GM23248 (cell line): Measurements from ENCODE around the gene VAMP2. TPM values are rescaled to one million over a fixed set of nuclear protein-coding genes. Genes with fewer than 3 reads are reported as not detected.

Experiments used
- DNase-seq: peaks from one replicate; pipeline ENCODE4 v3.0.0-alpha.2; 2015
- H2AFZ ChIP-seq: fragments of 200-600 bp; sonication (generic); 2 replicates; pipeline ENCODE4 v1.6.1; 2016; ENCODE audit warnings: antibody characterized with exemption
- H3F3A ChIP-seq: fragments of 200-600 bp; sonication (generic); 2 replicates; pipeline ENCODE4 v1.6.1; 2016; ENCODE audit warnings: mild to moderate bottlenecking, antibody characterized with exemption, mixed run types; ENCODE audit not compliant: insufficient read depth
- H3K27ac ChIP-seq: fragments of 200-600 bp; sonication (generic); 2 replicates; pipeline ENCODE4 v1.5.1; 2016; ENCODE audit warnings: mild to moderate bottlenecking
- H3K27me3 ChIP-seq: fragments of 200-600 bp; sonication (generic); replicated peaks from 2 replicates; pipeline ENCODE4 v1.6.1; 2016; ENCODE audit warnings: mild to moderate bottlenecking; ENCODE audit not compliant: insufficient read depth
- H3K36me3 ChIP-seq: fragments of 200-600 bp; sonication (generic); 2 replicates; pipeline ENCODE4 v1.6.1; 2016; ENCODE audit warnings: low read depth, mild to moderate bottlenecking
- H3K4me1 ChIP-seq: fragments of 200-600 bp; sonication (generic); 2 replicates; pipeline ENCODE4 v1.6.1; 2016; ENCODE audit warnings: mild to moderate bottlenecking; ENCODE audit not compliant: insufficient read depth
- H3K4me2 ChIP-seq: fragments of 200-600 bp; sonication (generic); one replicate; pipeline ENCODE4 v1.6.1; 2016; ENCODE audit warnings: mild to moderate bottlenecking; ENCODE audit not compliant: unreplicated experiment
- H3K4me3 ChIP-seq: fragments of 200-600 bp; sonication (generic); 2 replicates; pipeline ENCODE4 v1.5.1; 2016; ENCODE audit warnings: mild to moderate bottlenecking
- H3K79me2 ChIP-seq: fragments of 200-600 bp; sonication (generic); 2 replicates; pipeline ENCODE4 v1.6.1; 2016; ENCODE audit warnings: mild to moderate bottlenecking; ENCODE audit not compliant: insufficient read depth
- H3K9ac ChIP-seq: fragments of 200-600 bp; sonication (generic); 2 replicates; pipeline ENCODE4 v1.6.1; 2016; ENCODE audit warnings: mild to moderate bottlenecking
- H3K9me2 ChIP-seq: fragments of 200-600 bp; sonication (generic); 2 replicates; pipeline ENCODE4 v1.6.1; 2016; ENCODE audit warnings: mixed run types, mild to moderate bottlenecking, moderate library complexity; ENCODE audit not compliant: insufficient read depth
- H3K9me3 ChIP-seq: fragments of 200-600 bp; sonication (generic); one replicate; pipeline ENCODE4 v1.6.1; 2017; ENCODE audit warnings: low read depth
- H4K20me1 ChIP-seq: fragments of 200-600 bp; sonication (generic); 2 replicates; pipeline ENCODE4 v1.6.0; 2016; ENCODE audit not compliant: insufficient read depth
- EZH2 ChIP-seq: fragments of 200-600 bp; sonication (generic); IDR thresholded peaks from 2 replicates; pipeline ENCODE4 v1.6.1; 2018; ENCODE audit warnings: antibody characterized with exemption, mild to moderate bottlenecking; ENCODE audit not compliant: insufficient read depth, poor library complexity, severe bottlenecking
- EZH2phosphoT487 ChIP-seq: fragments of 200-600 bp; sonication (generic); IDR thresholded peaks from 2 replicates; pipeline ENCODE4 v1.6.1; 2018; ENCODE audit warnings: antibody characterized with exemption, moderate library complexity, mild to moderate bottlenecking, low read depth; ENCODE audit not compliant: insufficient read depth
- WGBS, 2 experiments: methylation state at CpG; one replicate each; pipeline ENCODE4 v1.1.6; 2015 to 2017; ENCODE audit warnings: low lambda C conversion rate in 2 of 2, low coverage in 1 of 2; ENCODE audit errors: missing lambda C conversion rate in 2 of 2; 5-methylcytosine and 5-hydroxymethylcytosine counted together
- in situ Hi-C: fragments of 300-500 bp; cut with MboI; formaldehyde crosslinking; loops from 2 replicates; pipeline ENCODE4 v1.15.0; 2020
- polyA plus RNA-seq: library from polyadenylated mRNA; unstranded; fragments of >200 nt; fragmentation: Nextera tagmentation; extraction: Ambion mirVana; gene quantifications from 2 replicates; pipeline ENCODE4 v1.2.1, GENCODE V29; 2016
- total RNA-seq: library from RNA; depleted of rRNA; stranded (reverse); fragments of >200 nt; shearing (Covaris generic); gene quantifications from 2 replicates; pipeline ENCODE4 v1.2.3, GENCODE V29; 2014

VAMP2 gene
- total and polyA plus RNA-seq, 2 experiments from 2014 or later = 6.5 to 27.1 TPM

- DNase-seq = no peak
- in situ Hi-C loops = no loop called here
- Histone ChIP-seq H3F3A (peaks cover 7% of the 10 kb centered on the region), H3K9me3 (no peaks in the 10 kb centered on the region), H3K9me2 (no peaks in the 10 kb centered on the region), H2AFZ (no peak overlapping the region), H3K36me3 (no peaks in the 10 kb centered on the region), H3K4me3 (no peak overlapping the region), H3K9ac (no peak overlapping the region), H3K4me2 (no peak overlapping the region), H3K27me3 (no peaks in the 10 kb centered on the region), H3K79me2 (no peaks in the 10 kb centered on the region), H4K20me1 (no peaks in the 10 kb centered on the region), H3K4me1 (no peaks in the 10 kb centered on the region), H3K27ac (no peak overlapping the region)
- TF ChIP-seq EZH2phosphoT487 = no peak
- no peak for TF ChIP-seq EZH2
- 43 to 54% methylated on average over 3 of the region's 3 CpGs for WGBS, 2 experiments
Observed at GRCh38 chr17:8131844-8132441, 30.8 kb downstream of the VAMP2 start.

- Histone ChIP-seq H3K36me3 (no peaks in the 10 kb centered on the region), H3F3A (peaks cover 14% of the 10 kb centered on the region), H3K27me3 (no peaks in the 10 kb centered on the region), H3K4me1 (peaks cover 19% of the 10 kb centered on the region), H3K4me3 (no peak overlapping the region), H3K4me2 (no peak overlapping the region), H4K20me1 (no peaks in the 10 kb centered on the region), H3K9ac (no peak overlapping the region), H3K9me3 (no peaks in the 10 kb centered on the region), H3K9me2 (no peaks in the 10 kb centered on the region), H3K79me2 (no peaks in the 10 kb centered on the region), H2AFZ (no peak overlapping the region), H3K27ac (no peak overlapping the region)
- in situ Hi-C loops = no loop called here
- DNase-seq = no peak
- TF ChIP-seq EZH2phosphoT487 (no peak), EZH2 (no peak)
- WGBS, 2 experiments = 94 to 95% methylated on average over 14 of the region's 14 CpGs
Observed at GRCh38 chr17:8128125-8128784, 34.5 kb downstream of the VAMP2 start.

GRCh38 chr17:8126491-8127066 lies 36.2 kb downstream of the VAMP2 start:
- Histone ChIP-seq H3K9me3 (no peaks in the 10 kb centered on the region), H3K79me2 (no peaks in the 10 kb centered on the region), H3K9ac (peak overlapping the region; percentile 60), H2AFZ (peak overlapping the region; percentile 93), H3K4me3 (peak overlapping the region; percentile 75), H3K9me2 (no peaks in the 10 kb centered on the region), H3K27me3 (no peaks in the 10 kb centered on the region), H3K36me3 (no peaks in the 10 kb centered on the region), H3K27ac (peak overlapping the region; percentile 3; the same call in 1 of the 2 replicates), H4K20me1 (no peaks in the 10 kb centered on the region), H3K4me2 (peak overlapping the region; percentile 96), H3K4me1 (peaks cover 19% of the 10 kb centered on the region), H3F3A (peaks cover 14% of the 10 kb centered on the region)
- 1 to 2% methylated on average over 11 to 18 of the region's 45 CpGs for WGBS, 2 experiments
- peak; percentile 67 for DNase-seq
- TF ChIP-seq EZH2phosphoT487 (no peak), EZH2 (no peak)
- in situ Hi-C loops = no loop called here

GRCh38 chr17:8125947-8126490 lies 36.7 kb downstream of the VAMP2 start:
- DNase-seq = no peak
- Histone ChIP-seq H3K27me3 (no peaks in the 10 kb centered on the region), H3K4me3 (peak overlapping the region; percentile 75), H3K9ac (peak overlapping the region; percentile 60), H3K9me3 (no peaks in the 10 kb centered on the region), H3K9me2 (no peaks in the 10 kb centered on the region), H3K27ac (no peak overlapping the region), H3K4me1 (peaks cover 20% of the 10 kb centered on the region), H3K36me3 (no peaks in the 10 kb centered on the region), H4K20me1 (no peaks in the 10 kb centered on the region), H3F3A (peaks cover 14% of the 10 kb centered on the region), H2AFZ (peak overlapping the region; percentile 93), H3K79me2 (no peaks in the 10 kb centered on the region), H3K4me2 (peak overlapping the region; percentile 96)
- in situ Hi-C loops = no loop called here
- WGBS, 2 experiments = 0 to 1% methylated on average over 22 to 35 of the region's 35 CpGs
- no peak for TF ChIP-seq EZH2phosphoT487
- no peak for TF ChIP-seq EZH2
